Coronary artery (tissue), 2 donors: ENCODE results near the gene ANKS1B.

ENCODE experiments used
- DNase-seq: peaks from one replicate; pipeline ENCODE4 v3.0.0-alpha.2; 2017; ENCODE audit warnings: low spot score
- H3K27ac ChIP-seq, 2 donors: fragments of 200-600 bp; sonication (generic); one replicate each; pipeline ENCODE4 v1.5.1; 2016 to 2019
- H3K4me3 ChIP-seq: fragments of 200-600 bp; sonication (generic); 2 replicates; pipeline ENCODE4 v1.5.1; 2016; ENCODE audit warnings: mild to moderate bottlenecking, moderate library complexity
- CTCF ChIP-seq: fragments of 200-600 bp; sonication (generic); IDR thresholded peaks from one replicate; pipeline ENCODE4 v1.5.1; 2019; ENCODE audit warnings: antibody characterized with exemption

ANKS1B gene

GRCh38 chr12:99549651-99550050 is 435.1 kb downstream of the ANKS1B start:
- TF ChIP-seq CTCF = no peak
- Histone ChIP-seq H3K27ac (no peak overlapping the region), H3K4me3 (no peak overlapping the region)
- DNase-seq = no peak

- Histone ChIP-seq H3K4me3 (no peak overlapping the region), H3K27ac (no peak overlapping the region)
- no peak for DNase-seq
- no peak for TF ChIP-seq CTCF
Observed at GRCh38 chr12:99549196-99549595, 435.5 kb downstream of the ANKS1B start.

GRCh38 chr12:99544457-99544856 is 440.3 kb downstream of the ANKS1B start:
- H3K4me3 ChIP-seq = no peak overlapping the region
- no peak overlapping the region for H3K27ac ChIP-seq
- DNase-seq = no peak
- TF ChIP-seq CTCF = no peak

- H3K4me3 ChIP-seq = no peak overlapping the region
- DNase-seq = no peak
- TF ChIP-seq CTCF = no peak
- no peak overlapping the region for H3K27ac ChIP-seq
Observed at GRCh38 chr12:99529966-99530365, 454.8 kb downstream of the ANKS1B start.

GRCh38 chr12:99528478-99528877 is 456.3 kb downstream of the ANKS1B start:
- DNase-seq = no peak
- no peak for TF ChIP-seq CTCF
- H3K27ac ChIP-seq = no peak overlapping the region

GRCh38 chr12:99523853-99524252 is 460.9 kb downstream of the ANKS1B start:
- no peak for DNase-seq
- H3K4me3 ChIP-seq = no peak overlapping the region
- TF ChIP-seq CTCF = no peak
- H3K27ac ChIP-seq = no peak overlapping the region

More at GRCh38 chr12:99528478-99528877, 456.3 kb downstream of the ANKS1B start:
- no peak overlapping the region for H3K4me3 ChIP-seq

- no peak for DNase-seq
- H3K27ac ChIP-seq = no peak overlapping the region
- no peak for TF ChIP-seq CTCF
- H3K4me3 ChIP-seq = no peak overlapping the region
Observed at GRCh38 chr12:99522456-99522855, 462.3 kb downstream of the ANKS1B start.
